Colonic mucosa (tissue), 4 donors: Measurements from ENCODE around the gene SHC3. TPM values are rescaled to one million over a fixed set of nuclear protein-coding genes. Genes with fewer than 3 reads are reported as not detected.

Experiments
- DNase-seq: peaks from one replicate; pipeline ENCODE4 v3.0.0-alpha.2; 2020
- H3K27ac ChIP-seq: fragments of 200-600 bp; one replicate; pipeline ENCODE4 v1.8.0; 2021
- H3K27me3 ChIP-seq: fragments of 200-600 bp; one replicate; pipeline ENCODE4 v1.8.0; 2021
- H3K36me3 ChIP-seq: fragments of 200-600 bp; one replicate; pipeline ENCODE4 v1.8.0; 2021
- H3K4me1 ChIP-seq: fragments of 200-600 bp; one replicate; pipeline ENCODE4 v1.8.0; 2021; ENCODE audit warnings: mild to moderate bottlenecking
- H3K4me3 ChIP-seq: fragments of 200-600 bp; one replicate; pipeline ENCODE4 v1.8.0; 2021
- H3K9ac ChIP-seq, 2 donors: one replicate each; pipeline ENCODE4 v1.7.0; 2013; ENCODE audit warnings: control low read depth in 2 of 2, low read depth in 2 of 2, low read length in 2 of 2
- H3K9me3 ChIP-seq: fragments of 200-600 bp; one replicate; pipeline ENCODE4 v1.8.0; 2021
- CTCF ChIP-seq: fragments of 200-600 bp; IDR thresholded peaks from one replicate; pipeline ENCODE4 v1.8.0; 2022; ENCODE audit warnings: antibody characterized with exemption, mild to moderate bottlenecking
- intact Hi-C: fragments of 100-400 bp; cut with DNase I; formaldehyde crosslinking; loops from one replicate; pipeline ENCODE4 v1.14.1; 2022
- total RNA-seq, 2 donors: library from RNA; stranded (reverse); fragmentation: NEBNext Ultra II Directional in 1 of 2; extraction: Animal tissue kit (Norgen Biotek cat#: 25700) in 1 of 2; gene quantifications; one replicate each; pipeline ENCODE4 v1.2.1, GENCODE V29; 2021
- donor health status: healthy.
- donor health status: DM: no; HTN: no; CAD: no.
- donor health status: DM: no; HTN: no; CAD: no.

Gene SHC3
- total RNA-seq, 2 donors from 2014 or later, result 0.32 to 0.58 TPM

DNA sequence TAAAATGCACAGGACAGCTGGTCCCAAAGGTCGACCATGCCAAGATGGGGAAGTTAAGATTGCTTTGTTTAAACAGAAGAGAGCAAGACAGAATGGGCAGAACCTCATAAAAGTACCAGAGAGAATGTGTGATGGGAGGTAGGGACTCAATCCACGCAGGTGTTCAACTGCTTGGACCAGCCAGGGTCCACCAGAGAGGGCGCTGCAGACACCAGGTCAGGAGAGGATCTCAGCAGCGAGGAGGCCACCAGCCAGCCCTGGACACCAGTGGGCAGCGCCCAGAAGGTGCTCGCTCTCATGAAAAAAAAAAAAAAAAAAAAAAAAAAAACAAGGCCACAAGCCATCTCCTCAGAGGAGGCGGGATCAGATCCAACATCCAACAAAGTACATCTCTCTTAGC lies 81.8 kb downstream of the SHC3 start:
- no peaks in the 10 kb centered on the region for H3K36me3 ChIP-seq
- DNase-seq, result no peak
- H3K4me3 ChIP-seq, result no peak overlapping the region
- no peak for TF ChIP-seq CTCF
- intact Hi-C loops, result no loop called here
- H3K27ac ChIP-seq, result no peak overlapping the region
- no peaks in the 10 kb centered on the region for H3K9me3 ChIP-seq
- H3K27me3 ChIP-seq, result no peaks in the 10 kb centered on the region
- H3K9ac ChIP-seq, result no peak overlapping the region
- H3K4me1 ChIP-seq, result no peaks in the 10 kb centered on the region

- no peak for DNase-seq
- Histone ChIP-seq H3K27me3 (no peaks in the 10 kb centered on the region), H3K27ac (no peak overlapping the region), H3K36me3 (no peaks in the 10 kb centered on the region), H3K4me1 (no peaks in the 10 kb centered on the region), H3K9ac (no peak overlapping the region), H3K4me3 (no peak overlapping the region), H3K9me3 (no peaks in the 10 kb centered on the region)
- intact Hi-C loops, result no loop called here
- TF ChIP-seq CTCF, result no peak
Observed at GRCh38 chr9:89095761-89096528, 82.7 kb downstream of the SHC3 start.

GRCh38 chr9:89093201-89093975 lies 85.2 kb downstream of the SHC3 start:
- no peak for TF ChIP-seq CTCF
- Histone ChIP-seq H3K9me3 (no peaks in the 10 kb centered on the region), H3K36me3 (no peaks in the 10 kb centered on the region), H3K4me1 (no peaks in the 10 kb centered on the region), H3K27ac (no peak overlapping the region), H3K4me3 (no peak overlapping the region), H3K9ac (no peak overlapping the region), H3K27me3 (no peaks in the 10 kb centered on the region)
- intact Hi-C loops, result no loop called here
- DNase-seq, result no peak

DNA sequence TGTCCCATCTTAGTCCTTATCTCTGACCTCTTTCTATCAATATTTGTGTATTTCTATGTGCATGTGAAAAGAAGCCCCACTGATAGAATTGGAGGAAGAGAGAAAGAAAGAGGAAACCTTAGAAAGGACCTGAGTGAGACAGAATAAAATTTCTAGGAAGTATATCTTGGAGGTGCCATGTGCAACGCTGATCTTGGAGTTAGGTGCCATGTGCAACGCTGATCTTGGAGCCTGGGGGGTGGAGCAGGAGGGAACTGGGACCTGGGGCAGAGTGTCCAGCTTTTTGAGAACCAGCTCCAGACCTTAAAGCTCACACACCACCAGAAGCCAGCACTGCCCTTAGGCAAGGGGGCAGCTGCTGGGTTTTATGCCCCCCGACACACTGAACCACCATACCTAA lies 89.4 kb downstream of the SHC3 start:
- Histone ChIP-seq H3K36me3 (no peaks in the 10 kb centered on the region), H3K4me3 (no peak overlapping the region), H3K27me3 (no peaks in the 10 kb centered on the region), H3K4me1 (no peaks in the 10 kb centered on the region), H3K9me3 (no peaks in the 10 kb centered on the region), H3K27ac (no peak overlapping the region), H3K9ac (no peak overlapping the region)
- no peak for TF ChIP-seq CTCF
- no peak for DNase-seq
- intact Hi-C loops, result no loop called here

GRCh38 chr9:89083626-89084025 lies 95.0 kb downstream of the SHC3 start:
- DNase-seq, result no peak
- Histone ChIP-seq H3K4me1 (no peaks in the 10 kb centered on the region), H3K27me3 (no peaks in the 10 kb centered on the region), H3K27ac (no peak overlapping the region), H3K4me3 (no peak overlapping the region), H3K9ac (no peak overlapping the region), H3K9me3 (no peaks in the 10 kb centered on the region), H3K36me3 (no peaks in the 10 kb centered on the region)
- no peak for TF ChIP-seq CTCF
- intact Hi-C loops, result no loop called here
